B cell (primary cell): Measurements from ENCODE around the gene UCMA. TPM values are rescaled to one million over a fixed set of nuclear protein-coding genes. Genes with fewer than 3 reads are reported as not detected.
A peak's percentile ranks its signal among the peaks of the same experiment; 100 is the strongest.

Experiments
- ATAC-seq: fragments of 200-7000 bp; cut with Tn5 transposase; one replicate; pipeline ENCODE4 v1.10.0; 2021; ENCODE audit warnings: low read depth, mild to moderate bottlenecking, moderate number of reproducible peaks, moderate library complexity
- CTCF ChIA-PET: fragments of 350-600 bp; sonication (Branson Sonifier 250); formaldehyde crosslinking; loops from one replicate; lab custom pipeline; 2021; ENCODE audit warnings: antibody characterized with exemption, inconsistent platforms; lab: Charles Lee
- POLR2A ChIA-PET: fragments of 350-600 bp; sonication (Branson Sonifier 250); formaldehyde crosslinking; loops from one replicate; lab custom pipeline; 2021; ENCODE audit warnings: antibody characterized with exemption; lab: Charles Lee
- DNase-seq: peaks from one replicate; pipeline ENCODE4 v3.0.0; 2013
- H2AFZ ChIP-seq: 2 replicates; pipeline ENCODE4 v1.6.1; 2012; ENCODE audit warnings: mild to moderate bottlenecking, low read depth, low read length; ENCODE audit not compliant: insufficient read depth, poor library complexity, severe bottlenecking
- H3K27ac ChIP-seq, 2 donors: 1 replicate in 1 of 2; 2 replicates in 1 of 2; pipeline ENCODE4 v1.5.1; 2012 to 2013; ENCODE audit warnings: low read length in 2 of 2, mild to moderate bottlenecking in 2 of 2, moderate library complexity in 1 of 2
- H3K27me3 ChIP-seq, 4 experiments: fragments of 200-600 bp in 1 of 4; sonication (generic) in 1 of 4; replicated peaks in 1 of 4; 1 replicate in 2 of 4; 2 replicates in 2 of 4; pipeline versions ENCODE4 v1.6.1 to v1.7.0; 2013 to 2016; ENCODE audit warnings: low read length in 3 of 4, mild to moderate bottlenecking in 2 of 4, mixed read lengths in 1 of 4, moderate library complexity in 1 of 4; ENCODE audit not compliant: insufficient read depth in 4 of 4, control insufficient read depth in 3 of 4; ENCODE audit errors: control extremely low read depth in 1 of 4
- H3K36me3 ChIP-seq, 2 experiments: replicated peaks in 1 of 2; 1 replicate in 1 of 2; 2 replicates in 1 of 2; pipeline versions ENCODE4 v1.6.1 to v1.7.1; 2013; ENCODE audit warnings: low read length in 1 of 2; ENCODE audit not compliant: insufficient read depth in 2 of 2, control insufficient read depth in 1 of 2; ENCODE audit errors: control extremely low read depth in 1 of 2, extremely low read depth in 1 of 2
- H3K4me1 ChIP-seq, 2 donors: fragments of 200-600 bp in 1 of 2; sonication (generic) in 1 of 2; 1 replicate in 1 of 2; 2 replicates in 1 of 2; pipeline versions ENCODE4 v1.5.1 to v1.6.1; 2013 to 2017; ENCODE audit warnings: low read length in 2 of 2; ENCODE audit not compliant: control insufficient read depth in 2 of 2, insufficient read depth in 2 of 2
- H3K4me2 ChIP-seq: replicated peaks from 2 replicates; pipeline ENCODE3; 2012; ENCODE audit warnings: mild to moderate bottlenecking, low read depth, low read length; ENCODE audit not compliant: poor library complexity, severe bottlenecking
- H3K4me3 ChIP-seq, 5 experiments: fragments of 200-600 bp in 1 of 5; sonication (generic) in 1 of 5; 1 replicate in 3 of 5; 2 replicates in 2 of 5; pipeline versions ENCODE4 v1.5.1 to v1.7.0; 2011 to 2016; ENCODE audit warnings: low read length in 4 of 5, mild to moderate bottlenecking in 4 of 5, low read depth in 2 of 5, control low read depth in 1 of 5, moderate library complexity in 1 of 5; ENCODE audit not compliant: insufficient read depth in 1 of 5; ENCODE audit errors: control extremely low read depth in 1 of 5, extremely low read depth in 1 of 5
- H3K79me2 ChIP-seq: fragments of 200-600 bp; sonication (generic); one replicate; pipeline ENCODE4 v1.6.0; 2016; ENCODE audit warnings: low read length; ENCODE audit not compliant: control insufficient read depth, insufficient read depth
- H3K9ac ChIP-seq: fragments of 200-600 bp; sonication (generic); 2 replicates; pipeline ENCODE4 v1.6.1; 2017; ENCODE audit warnings: mild to moderate bottlenecking, low read length, moderate library complexity
- H3K9me3 ChIP-seq, 3 donors: one replicate each; pipeline versions ENCODE4 v1.6.1 to v1.7.1; 2013; ENCODE audit warnings: low read length in 2 of 3; ENCODE audit not compliant: control insufficient read depth in 2 of 3, insufficient read depth in 1 of 3; ENCODE audit errors: control extremely low read depth in 1 of 3
- H4K20me1 ChIP-seq: 2 replicates; pipeline ENCODE4 v1.6.0; 2012; ENCODE audit warnings: mild to moderate bottlenecking, low read length; ENCODE audit not compliant: insufficient read depth, control insufficient read depth, poor library complexity, severe bottlenecking
- H3K27ac Mint-ChIP-seq: one replicate; pipeline ENCODE4 v1.8.0; 2021; ENCODE audit warnings: mixed read lengths
- H3K27me3 Mint-ChIP-seq: one replicate; pipeline ENCODE4 v1.8.0; 2021; ENCODE audit warnings: mixed read lengths
- H3K4me1 Mint-ChIP-seq: one replicate; pipeline ENCODE4 v1.8.0; 2021; ENCODE audit warnings: mixed read lengths
- H3K4me3 Mint-ChIP-seq: one replicate; pipeline ENCODE4 v1.8.0; 2021; ENCODE audit warnings: mixed read lengths
- H3K9me3 Mint-ChIP-seq: one replicate; pipeline ENCODE4 v1.8.0; 2022; ENCODE audit warnings: mixed read lengths; ENCODE audit not compliant: insufficient read depth
- EZH2 ChIP-seq: IDR thresholded peaks from 2 replicates; pipeline ENCODE4 v1.6.1; 2012; ENCODE audit warnings: borderline replicate concordance, low read depth, mild to moderate bottlenecking, moderate library complexity, low read length; ENCODE audit not compliant: insufficient read depth, poor library complexity, severe bottlenecking
- WGBS: methylation state at CpG from one replicate; pipeline ENCODE4 v1.1.5; 2013; ENCODE audit warnings: missing lambda C conversion rate; ENCODE audit not compliant: insufficient coverage; 5-methylcytosine and 5-hydroxymethylcytosine counted together
- intact Hi-C: fragments of 100-400 bp; cut with micrococcal nuclease; formaldehyde crosslinking; loops from one replicate; pipeline ENCODE4 v1.10.0; 2022
- polyA plus RNA-seq: library from polyadenylated mRNA; depleted of rRNA; stranded (reverse); fragments of >200 nt; gene quantifications from 2 replicates; pipeline ENCODE4 v1.2.3, GENCODE V29; 2012
- small RNA-seq: library from RNA; depleted of rRNA; stranded (forward); fragments of <200 nt; gene quantifications from one replicate; pipeline ENCODE3, GENCODE V24; 2012; ENCODE audit warnings: low replicate concordance, low read depth; ENCODE audit not compliant: insufficient read length
- total RNA-seq, 2 donors: library from RNA; stranded (reverse); fragments of 120-200 nt in 1 of 2; gene quantifications; 1 replicate in 1 of 2; 2 replicates in 1 of 2; pipeline versions ENCODE4 v1.2.3 to v1.2.4, GENCODE V29; 2013 to 2022
- TF ChIP-seq, protein P1 (sequence below): fragments of 200-600 bp; IDR thresholded peaks from one replicate; pipeline ENCODE4 v1.8.0; 2022; ENCODE audit warnings: antibody characterized with exemption, mild to moderate bottlenecking

The UCMA gene
- total and polyA plus RNA-seq, 2 donors (not counting 1 experiment from before 2014, with no cell fraction given), result not detected

DNA sequence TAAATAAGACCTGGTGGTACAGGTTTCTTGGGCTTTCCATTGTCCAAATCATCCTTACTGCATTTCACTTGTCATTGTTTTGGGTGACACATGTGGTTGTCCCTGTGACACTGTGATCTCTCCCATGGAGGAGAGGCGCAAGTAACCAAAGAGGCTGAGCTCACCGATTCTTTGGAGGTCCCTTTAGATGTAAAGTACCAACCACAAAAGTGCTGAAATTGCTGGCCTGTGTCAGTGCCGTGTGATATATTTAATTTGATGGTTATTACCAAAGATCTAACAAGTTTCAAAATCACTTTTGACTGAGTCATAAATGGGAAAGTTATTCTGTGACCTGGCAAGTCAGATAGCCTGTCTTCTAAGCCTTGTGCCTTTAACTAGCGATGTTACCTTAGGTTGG lies 53.4 kb downstream of the UCMA start:
- peaks cover 4% of the 10 kb centered on the region for H3K4me1 Mint-ChIP-seq
- no peaks in the 10 kb centered on the region for H3K9me3 Mint-ChIP-seq
- DNase-seq (no peak), ATAC-seq (no peak)
- no peak overlapping the region for H3K4me2 ChIP-seq
- ChIA-PET CTCF (no interaction called here), POLR2A (no interaction called here)
- TF ChIP-seq, protein P1, sequence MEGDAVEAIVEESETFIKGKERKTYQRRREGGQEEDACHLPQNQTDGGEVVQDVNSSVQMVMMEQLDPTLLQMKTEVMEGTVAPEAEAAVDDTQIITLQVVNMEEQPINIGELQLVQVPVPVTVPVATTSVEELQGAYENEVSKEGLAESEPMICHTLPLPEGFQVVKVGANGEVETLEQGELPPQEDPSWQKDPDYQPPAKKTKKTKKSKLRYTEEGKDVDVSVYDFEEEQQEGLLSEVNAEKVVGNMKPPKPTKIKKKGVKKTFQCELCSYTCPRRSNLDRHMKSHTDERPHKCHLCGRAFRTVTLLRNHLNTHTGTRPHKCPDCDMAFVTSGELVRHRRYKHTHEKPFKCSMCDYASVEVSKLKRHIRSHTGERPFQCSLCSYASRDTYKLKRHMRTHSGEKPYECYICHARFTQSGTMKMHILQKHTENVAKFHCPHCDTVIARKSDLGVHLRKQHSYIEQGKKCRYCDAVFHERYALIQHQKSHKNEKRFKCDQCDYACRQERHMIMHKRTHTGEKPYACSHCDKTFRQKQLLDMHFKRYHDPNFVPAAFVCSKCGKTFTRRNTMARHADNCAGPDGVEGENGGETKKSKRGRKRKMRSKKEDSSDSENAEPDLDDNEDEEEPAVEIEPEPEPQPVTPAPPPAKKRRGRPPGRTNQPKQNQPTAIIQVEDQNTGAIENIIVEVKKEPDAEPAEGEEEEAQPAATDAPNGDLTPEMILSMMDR, result no peak
- TF ChIP-seq EZH2, result no peak
- H3K27ac ChIP-seq, result no peak overlapping the region
- no peak overlapping the region for H3K4me3 ChIP-seq
- no peaks in the 10 kb centered on the region for H4K20me1 ChIP-seq
- no peak overlapping the region for H3K9ac ChIP-seq
- no peak overlapping the region for H3K27ac Mint-ChIP-seq
- H3K27me3 Mint-ChIP-seq, result no peaks in the 10 kb centered on the region
- H3K79me2 ChIP-seq, result no peaks in the 10 kb centered on the region
- 50% methylated on average over 1 of the region's 4 CpGs for WGBS
- H3K4me3 Mint-ChIP-seq, result no peak overlapping the region
- H3K27me3 ChIP-seq, result no peaks in the 10 kb centered on the region
- H3K9me3 ChIP-seq, result peaks cover 0 to 4% (median 0%) of the 10 kb centered on the region in 3 donors
- no peaks in the 10 kb centered on the region for H3K36me3 ChIP-seq
- no peaks in the 10 kb centered on the region for H3K4me1 ChIP-seq
- peak overlapping the region; percentile 13 for H2AFZ ChIP-seq
- intact Hi-C loops, result no loop called here

DNA sequence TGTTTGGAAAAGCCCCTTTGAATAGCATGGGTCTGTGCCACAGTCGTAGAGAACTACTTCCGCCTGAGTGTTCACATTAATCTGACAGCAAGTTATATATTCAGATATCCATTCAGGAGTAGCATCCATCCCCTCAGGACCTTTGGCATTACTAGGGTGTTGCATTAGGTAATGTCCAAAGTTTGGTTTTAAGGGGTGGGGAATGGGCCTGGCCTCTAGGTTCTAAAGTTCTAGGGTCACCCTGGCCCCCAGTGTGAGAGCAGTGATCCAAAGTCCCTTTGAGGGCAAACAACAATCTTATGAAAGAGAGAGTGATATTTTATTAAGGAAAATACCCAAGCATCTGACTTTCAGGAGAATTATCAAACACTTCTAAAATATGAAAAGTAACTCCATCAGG lies 60.6 kb downstream of the UCMA start:
- Histone ChIP-seq H3K27ac (no peak overlapping the region), H2AFZ (no peak overlapping the region), H3K4me3 (no peak overlapping the region), H3K4me1 (no peaks in the 10 kb centered on the region), H3K9ac (no peak overlapping the region), H3K36me3 (no peaks in the 10 kb centered on the region), H4K20me1 (no peaks in the 10 kb centered on the region), H3K4me2 (no peak overlapping the region), H3K27me3 (no peaks in the 10 kb centered on the region), H3K9me3 (no peaks in the 10 kb centered on the region), H3K79me2 (no peaks in the 10 kb centered on the region)
- WGBS, result 100% methylated on average over 1 of the region's 2 CpGs
- no peak for TF ChIP-seq EZH2
- TF ChIP-seq, protein P1, result no peak
- ATAC-seq (no peak), DNase-seq (no peak)
- H3K27ac Mint-ChIP-seq, result no peak overlapping the region
- CTCF ChIA-PET, result no interaction called here
- no peaks in the 10 kb centered on the region for H3K4me1 Mint-ChIP-seq
- POLR2A ChIA-PET, result no interaction called here
- no peak overlapping the region for H3K4me3 Mint-ChIP-seq
- intact Hi-C loops, result no loop called here
- no peaks in the 10 kb centered on the region for H3K9me3 Mint-ChIP-seq
- H3K27me3 Mint-ChIP-seq, result no peaks in the 10 kb centered on the region

Small RNA genes within 50 kb of the gene (small RNA-seq; reads per million reads assigned to genes)
- gene RNU6-6P, result not detected

Other genes starting within 250 kb of the UCMA start
- gene CCDC3, start 232.7 kb downstream of the UCMA start, total RNA-seq, result 0.12 and 0.15 TPM in 2 replicates
- gene CCDC3, start 232.7 kb downstream of the UCMA start, polyA plus RNA-seq, result not detected in 2 replicates
- 42.8 and 42.9 TPM in 2 replicates for gene OPTN, start 134.2 kb downstream of the UCMA start, total RNA-seq
- 5.2 and 12.0 TPM in 2 replicates for gene OPTN, start 134.2 kb downstream of the UCMA start, polyA plus RNA-seq
- 0.15 and 0.42 TPM in 2 replicates for gene MCM10, start 72.8 kb downstream of the UCMA start, total RNA-seq
- gene MCM10, start 72.8 kb downstream of the UCMA start, polyA plus RNA-seq, result 0.12 and 0.88 TPM in 2 replicates
- 9.7 and 14.9 TPM in 2 replicates for gene PHYH, start 65.7 kb upstream of the UCMA start, total RNA-seq
- gene PHYH, start 65.7 kb upstream of the UCMA start, polyA plus RNA-seq, result 3.1 and 3.8 TPM in 2 replicates
- 25.3 and 29.1 TPM in 2 replicates for gene SEPHS1, start 113.9 kb upstream of the UCMA start, total RNA-seq
- gene SEPHS1, start 113.9 kb upstream of the UCMA start, polyA plus RNA-seq, result 14.7 and 15.8 TPM in 2 replicates